Mesodermal cell (in vitro differentiated cells): Measurements from ENCODE around the gene EPC1.
"Not testable (repeated sequence)": the region's sequence is repeated elsewhere in the genome, so short reads cannot be mapped to it uniquely, and the experiment has no call there.

Experiments
- H3K27ac ChIP-seq: 2 replicates; pipeline ENCODE4 v1.7.0; 2013; ENCODE audit warnings: mild to moderate bottlenecking, low read depth, low read length, moderate library complexity; ENCODE audit not compliant: severe bottlenecking
- H3K36me3 ChIP-seq: 2 replicates; pipeline ENCODE4 v1.7.1; 2013; ENCODE audit warnings: mild to moderate bottlenecking, low read length, moderate library complexity; ENCODE audit not compliant: control insufficient read depth, insufficient read depth
- H3K4me1 ChIP-seq: one replicate; pipeline ENCODE4 v1.7.1; 2013; ENCODE audit warnings: mild to moderate bottlenecking, low read length; ENCODE audit not compliant: insufficient read depth, control insufficient read depth, poor library complexity, severe bottlenecking
- H3K4me3 ChIP-seq: 2 replicates; pipeline ENCODE4 v1.7.0; 2013; ENCODE audit warnings: low read length, control low read depth, mild to moderate bottlenecking; ENCODE audit not compliant: insufficient read depth, poor library complexity, severe bottlenecking; ENCODE audit errors: extremely low read depth
- H3K9me3 ChIP-seq: 2 replicates; pipeline ENCODE4 v1.7.1; 2013; ENCODE audit warnings: mild to moderate bottlenecking, low read length, moderate library complexity; ENCODE audit not compliant: control insufficient read depth
- WGBS, 2 experiments: methylation state at CpG; one replicate each; pipeline ENCODE4 v1.1.5; 2013; ENCODE audit warnings: missing lambda C conversion rate in 2 of 2; ENCODE audit not compliant: insufficient coverage in 2 of 2; 5-methylcytosine and 5-hydroxymethylcytosine counted together

The EPC1 gene

GRCh38 chr10:32233375-32233774 lies 113.6 kb downstream of the EPC1 start:
- H3K27ac ChIP-seq, H3K4me3 ChIP-seq, H3K4me1 ChIP-seq, H3K36me3 ChIP-seq, H3K9me3 ChIP-seq: not testable (repeated sequence)
- 99 to 100% methylated on average over 2 to 26 of the region's 36 CpGs for WGBS, 2 experiments

- no peaks in the 10 kb centered on the region for H3K9me3 ChIP-seq
- H3K27ac ChIP-seq, result no peak overlapping the region
- H3K4me3 ChIP-seq, result no peak overlapping the region
- H3K36me3 ChIP-seq, result no peaks in the 10 kb centered on the region
- WGBS, 2 experiments, result 67% methylated on average over 1 of the region's 1 CpG; no CpG with 5 or more reads in 1 of the 2 experiments
- no peaks in the 10 kb centered on the region for H3K4me1 ChIP-seq
These were observed 114.6 kb downstream of the EPC1 start for GRCh38 chr10:32232378-32232777.

GRCh38 chr10:32229788-32230187 lies 117.2 kb downstream of the EPC1 start:
- not testable (repeated sequence) for H3K4me3 ChIP-seq, H3K36me3 ChIP-seq
- 90 to 91% methylated on average over 6 of the region's 7 CpGs for WGBS, 2 experiments

GRCh38 chr10:32229170-32229569 lies 117.8 kb downstream of the EPC1 start:
- 83 to 88% methylated on average over 1 to 2 of the region's 3 CpGs for WGBS, 2 experiments
- no peaks in the 10 kb centered on the region for H3K4me1 ChIP-seq
- no peak overlapping the region for H3K27ac ChIP-seq
- H3K4me3 ChIP-seq, result no peak overlapping the region
- no peaks in the 10 kb centered on the region for H3K9me3 ChIP-seq
- H3K36me3 ChIP-seq, result no peaks in the 10 kb centered on the region

More at GRCh38 chr10:32229788-32230187, 117.2 kb downstream of the EPC1 start:
- H3K27ac ChIP-seq, H3K4me1 ChIP-seq, H3K9me3 ChIP-seq: not testable (repeated sequence)

GRCh38 chr10:32227802-32228201 lies 119.2 kb downstream of the EPC1 start:
- peaks cover 6% of the 10 kb centered on the region for H3K9me3 ChIP-seq
- no peak overlapping the region for H3K27ac ChIP-seq
- no peaks in the 10 kb centered on the region for H3K36me3 ChIP-seq
- no peaks in the 10 kb centered on the region for H3K4me1 ChIP-seq
- H3K4me3 ChIP-seq, result no peak overlapping the region
- WGBS, 2 experiments, result 83 to 90% methylated on average over 2 of the region's 2 CpGs

- Histone ChIP-seq H3K36me3 (no peaks in the 10 kb centered on the region), H3K9me3 (peaks cover 6% of the 10 kb centered on the region)
- 80 to 100% methylated on average over 1 of the region's 1 CpG for WGBS, 2 experiments
These were observed 120.3 kb downstream of the EPC1 start for GRCh38 chr10:32226624-32227023.

GRCh38 chr10:32225976-32226375 lies 121.0 kb downstream of the EPC1 start:
- no peak overlapping the region for H3K27ac ChIP-seq
- no peak overlapping the region for H3K4me3 ChIP-seq
- H3K36me3 ChIP-seq, result no peaks in the 10 kb centered on the region
- H3K4me1 ChIP-seq, result no peaks in the 10 kb centered on the region
- WGBS, 2 experiments, result 83% methylated on average over 1 of the region's 8 CpGs; no CpG with 5 or more reads in 1 of the 2 experiments
- peaks cover 6% of the 10 kb centered on the region for H3K9me3 ChIP-seq

More at GRCh38 chr10:32226624-32227023, 120.3 kb downstream of the EPC1 start:
- Histone ChIP-seq H3K27ac (no peak overlapping the region), H3K4me3 (no peak overlapping the region), H3K4me1 (no peaks in the 10 kb centered on the region)

- H3K27ac ChIP-seq, H3K4me3 ChIP-seq, H3K36me3 ChIP-seq, H3K4me1 ChIP-seq: not testable (repeated sequence)
- WGBS, 2 experiments, result 100% methylated on average over 1 of the region's 4 CpGs; no CpG with 5 or more reads in 1 of the 2 experiments
- H3K9me3 ChIP-seq, result peaks cover 16% of the 10 kb centered on the region
These were observed 124.6 kb downstream of the EPC1 start for GRCh38 chr10:32222376-32222775.

- H3K27ac ChIP-seq, H3K36me3 ChIP-seq, H3K4me1 ChIP-seq, H3K4me3 ChIP-seq: not testable (repeated sequence)
- WGBS, 2 experiments, result 87 to 88% methylated on average over 3 to 4 of the region's 6 CpGs
- peaks cover 16% of the 10 kb centered on the region for H3K9me3 ChIP-seq
These were observed 127.8 kb downstream of the EPC1 start for GRCh38 chr10:32219156-32219555.

- H3K4me3 ChIP-seq, H3K27ac ChIP-seq, H3K4me1 ChIP-seq, H3K36me3 ChIP-seq: not testable (repeated sequence)
- 74 to 79% methylated on average over 3 of the region's 5 CpGs for WGBS, 2 experiments
- H3K9me3 ChIP-seq, result peaks cover 14% of the 10 kb centered on the region
These were observed 128.5 kb downstream of the EPC1 start for GRCh38 chr10:32218206-32219044.
